Erythroblast (primary cell): Measurements from ENCODE around the gene FADS2.
A peak's percentile ranks its signal among the peaks of the same experiment; 100 is the strongest.

Experiments used
- DNase-seq, 2 experiments: peaks; one replicate each; lab custom pipeline; 2025; lab: John Stamatoyannopoulos, UW
- GATA1 ChIP-seq: IDR thresholded peaks from 2 replicates; pipeline ENCODE4 v1.6.1; 2011; ENCODE audit warnings: low read depth, mild to moderate bottlenecking, control low read depth, low read length, moderate library complexity
- POLR2A ChIP-seq: IDR thresholded peaks from 2 replicates; pipeline ENCODE4 v1.6.1; 2011; ENCODE audit warnings: mild to moderate bottlenecking, low read length

FADS2 gene

GRCh38 chr11:61916737-61917333, 88.7 kb downstream of the FADS2 start:
- TF ChIP-seq POLR2A: no peak
- no peak for TF ChIP-seq GATA1

More at GRCh38 chr11:61916737-61917333, 88.7 kb downstream of the FADS2 start:
- peak in 1 of 2 experiments; percentile 43 for DNase-seq
